HG03108 (cell line): ENCODE measurements around the gene RABGGTA.

Source experiments
- ATAC-seq: cut with Tn5 transposase; IDR thresholded peaks from one replicate; pipeline ENCODE4 v1.9.1; 2021; ENCODE audit warnings: moderate library complexity; ENCODE audit not compliant: unreplicated experiment

Gene RABGGTA

GRCh38 chr14:24280797-24281460 is 9.5 kb upstream of the RABGGTA start:
- ATAC-seq, result no peak

- peak; percentile 73 for ATAC-seq
Measured at GRCh38 chr14:24279301-24280186, 8.1 kb upstream of the RABGGTA start.

- ATAC-seq, result no peak
Measured at GRCh38 chr14:24278424-24278823, 7.0 kb upstream of the RABGGTA start.

DNA sequence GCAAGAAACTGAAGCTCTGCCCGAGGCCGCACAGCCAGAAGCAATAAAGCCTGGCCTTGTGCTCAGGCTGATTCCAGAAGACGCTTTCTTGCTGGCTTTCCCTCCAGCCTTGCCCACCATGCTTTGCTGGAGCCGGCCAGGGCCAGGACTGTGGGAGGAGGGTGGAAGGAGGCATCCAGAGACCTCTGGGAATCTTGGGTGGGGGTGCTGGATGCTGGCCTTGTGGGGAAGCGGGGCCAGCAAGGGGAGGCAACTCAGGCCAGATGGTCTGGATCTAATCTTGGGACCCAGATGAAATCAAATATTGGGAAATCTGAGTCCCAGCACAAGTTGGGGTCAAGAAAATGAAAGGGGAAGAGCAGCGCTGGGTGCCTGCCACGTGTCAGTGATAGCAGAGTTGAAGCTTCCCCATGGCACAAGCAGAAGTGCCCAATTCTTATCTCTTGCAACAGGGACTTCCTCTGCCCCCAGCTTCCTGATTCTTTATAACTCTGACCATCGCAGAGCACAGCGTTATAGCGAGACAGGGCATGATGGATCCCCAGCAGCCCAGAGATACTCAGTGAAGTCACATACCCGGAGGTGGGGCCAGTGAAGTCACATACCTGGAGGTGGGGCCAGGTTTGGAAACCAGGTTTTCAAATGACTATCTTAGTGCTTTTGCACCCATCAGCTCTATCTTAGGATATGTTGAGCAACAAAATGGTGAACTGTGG is 6.4 kb upstream of the RABGGTA start:
- no peak for ATAC-seq

- no peak for ATAC-seq
Measured at GRCh38 chr14:24277071-24277470, 5.7 kb upstream of the RABGGTA start.

DNA sequence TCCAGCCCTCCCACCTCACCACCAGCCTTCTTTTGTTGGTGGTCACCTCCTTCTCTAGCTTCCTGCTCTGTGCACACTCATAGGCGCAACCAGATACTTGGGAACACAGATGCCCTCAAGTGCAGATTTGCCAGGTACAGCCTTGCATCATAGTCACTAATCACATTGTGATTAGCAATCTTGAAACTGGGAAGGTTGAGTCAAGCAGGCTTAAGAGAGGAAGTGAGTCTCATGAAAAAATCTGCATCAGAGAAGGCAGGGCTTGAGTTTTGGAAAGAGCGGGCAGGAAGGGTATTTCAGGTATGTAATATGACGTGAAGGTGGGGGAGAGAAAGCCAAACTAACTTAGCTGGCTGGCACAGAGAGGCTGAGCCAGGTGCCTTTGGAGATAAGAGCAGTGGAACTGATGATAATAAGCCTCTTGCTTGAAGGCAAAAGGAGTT is 2.7 kb upstream of the RABGGTA start:
- ATAC-seq, result peak; percentile 45

DNA sequence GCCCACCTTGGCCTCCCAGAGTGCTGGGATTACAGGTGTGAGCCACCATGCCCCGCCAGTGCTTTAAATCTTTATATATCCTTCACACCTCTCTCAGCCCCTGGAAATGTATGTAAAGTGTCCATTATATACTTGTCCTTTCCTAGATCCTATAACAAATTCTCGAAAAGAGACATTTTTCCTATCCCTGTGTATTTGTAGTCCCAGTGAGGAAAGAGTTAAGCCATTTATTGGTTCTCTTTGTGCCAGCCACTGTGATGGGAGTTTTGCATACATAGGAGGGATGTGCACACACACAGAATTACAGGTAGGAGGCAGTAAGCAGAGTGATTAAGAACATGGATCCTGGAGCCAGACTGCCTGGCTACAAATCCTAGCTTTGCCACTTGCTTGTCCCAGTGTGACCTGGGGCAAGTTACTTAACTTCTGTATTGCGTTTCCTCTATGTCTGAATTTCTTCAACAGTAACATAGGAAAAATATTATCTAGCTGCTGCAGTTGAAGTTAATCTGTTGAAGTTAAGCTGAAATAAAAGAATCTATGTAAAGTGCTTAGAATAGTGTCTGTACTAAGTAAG is 2.1 kb upstream of the RABGGTA start:
- no peak for ATAC-seq

GRCh38 chr14:24272467-24272866 is 1.1 kb upstream of the RABGGTA start:
- ATAC-seq, result no peak

DNA sequence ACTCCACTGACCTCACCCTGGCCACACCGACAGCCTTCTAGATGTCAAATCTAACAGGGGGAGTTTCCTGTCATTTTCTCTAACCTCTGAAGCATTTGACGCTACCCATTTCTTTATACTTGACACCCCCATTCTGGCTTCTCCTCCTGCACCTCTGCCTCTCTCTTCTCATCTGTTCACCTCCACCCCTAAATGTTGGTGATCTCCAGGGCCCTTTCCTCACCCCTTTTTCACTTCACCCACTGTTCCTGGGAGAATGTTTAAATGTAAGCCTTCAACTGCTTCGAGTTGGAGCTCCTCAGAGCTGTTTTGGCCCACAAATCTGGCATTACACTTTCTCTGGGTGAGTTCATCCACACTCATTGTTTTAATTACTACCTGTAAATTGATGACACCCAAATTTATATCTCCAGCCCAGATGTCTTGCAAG is 452 bp upstream of the RABGGTA start:
- no peak for ATAC-seq

GRCh38 chr14:24270537-24271133 is 762 bp downstream of the RABGGTA start:
- ATAC-seq, result no peak

GRCh38 chr14:24269910-24270536 is 1.4 kb downstream of the RABGGTA start:
- ATAC-seq, result no peak

DNA sequence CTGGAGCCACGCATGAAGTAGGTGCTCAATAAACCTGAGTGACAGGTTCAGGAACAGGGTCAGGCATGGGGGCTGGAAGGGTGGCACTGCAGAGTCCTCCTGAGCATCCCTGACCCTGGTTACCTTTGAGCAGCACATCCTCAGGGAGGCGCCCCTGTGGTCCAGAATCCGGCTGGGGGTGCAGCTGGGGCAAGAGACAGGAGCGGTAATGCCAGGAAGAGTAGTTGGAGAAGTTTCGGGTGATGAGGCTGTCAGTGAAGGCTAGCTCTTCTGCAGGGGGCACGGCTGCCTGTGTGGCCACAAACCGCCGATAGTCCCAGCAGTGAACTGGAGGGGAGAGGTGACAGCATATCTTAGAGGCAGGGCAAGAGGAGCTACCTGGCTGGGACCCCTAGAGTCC is 2.0 kb downstream of the RABGGTA start:
- no peak for ATAC-seq

- ATAC-seq, result no peak
Measured at GRCh38 chr14:24268225-24268624, 3.2 kb downstream of the RABGGTA start.

GRCh38 chr14:24267516-24267915 is 3.9 kb downstream of the RABGGTA start:
- no peak for ATAC-seq

GRCh38 chr14:24266344-24267244 is 4.8 kb downstream of the RABGGTA start:
- no peak for ATAC-seq

DNA sequence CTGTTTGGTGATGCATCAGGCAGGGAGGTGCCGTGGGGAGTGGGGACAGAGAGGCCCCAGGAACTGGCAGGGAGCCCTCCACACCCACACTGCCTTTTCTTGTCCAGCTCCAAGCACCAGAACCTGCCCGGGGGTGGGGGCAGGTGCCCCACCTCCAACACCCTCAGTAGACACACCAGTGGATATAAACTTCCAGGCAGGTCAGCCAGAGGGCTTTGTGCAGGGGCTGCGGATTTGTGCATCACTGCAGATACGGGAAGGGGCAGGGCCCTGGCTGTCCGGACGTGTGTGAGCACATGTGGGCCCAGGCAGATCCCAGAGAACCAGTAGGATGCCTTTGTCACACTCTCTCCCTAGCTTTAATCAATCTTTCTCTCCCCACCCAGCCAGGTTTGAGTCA is 7.1 kb downstream of the RABGGTA start:
- no peak for ATAC-seq

DNA sequence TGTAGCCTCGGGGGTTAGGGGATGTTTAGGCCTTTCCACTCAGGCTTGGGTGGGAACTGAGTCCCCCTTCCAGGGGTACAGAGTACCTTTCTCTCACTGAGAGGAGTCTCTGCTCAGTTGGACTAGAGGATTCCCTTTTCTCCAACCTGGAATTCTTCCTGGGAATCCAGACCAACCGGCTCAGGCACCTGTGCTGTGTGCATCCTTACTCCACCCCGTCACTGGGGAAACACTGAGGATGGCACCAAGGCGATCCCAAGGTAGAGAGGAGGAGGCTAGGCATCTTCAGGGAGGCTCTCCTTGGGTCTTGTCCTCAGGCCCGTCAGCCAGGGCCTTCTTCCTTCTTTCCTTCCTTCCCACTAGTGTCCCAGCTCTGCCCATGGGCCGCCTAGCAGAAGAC is 7.5 kb downstream of the RABGGTA start:
- no peak for ATAC-seq

DNA sequence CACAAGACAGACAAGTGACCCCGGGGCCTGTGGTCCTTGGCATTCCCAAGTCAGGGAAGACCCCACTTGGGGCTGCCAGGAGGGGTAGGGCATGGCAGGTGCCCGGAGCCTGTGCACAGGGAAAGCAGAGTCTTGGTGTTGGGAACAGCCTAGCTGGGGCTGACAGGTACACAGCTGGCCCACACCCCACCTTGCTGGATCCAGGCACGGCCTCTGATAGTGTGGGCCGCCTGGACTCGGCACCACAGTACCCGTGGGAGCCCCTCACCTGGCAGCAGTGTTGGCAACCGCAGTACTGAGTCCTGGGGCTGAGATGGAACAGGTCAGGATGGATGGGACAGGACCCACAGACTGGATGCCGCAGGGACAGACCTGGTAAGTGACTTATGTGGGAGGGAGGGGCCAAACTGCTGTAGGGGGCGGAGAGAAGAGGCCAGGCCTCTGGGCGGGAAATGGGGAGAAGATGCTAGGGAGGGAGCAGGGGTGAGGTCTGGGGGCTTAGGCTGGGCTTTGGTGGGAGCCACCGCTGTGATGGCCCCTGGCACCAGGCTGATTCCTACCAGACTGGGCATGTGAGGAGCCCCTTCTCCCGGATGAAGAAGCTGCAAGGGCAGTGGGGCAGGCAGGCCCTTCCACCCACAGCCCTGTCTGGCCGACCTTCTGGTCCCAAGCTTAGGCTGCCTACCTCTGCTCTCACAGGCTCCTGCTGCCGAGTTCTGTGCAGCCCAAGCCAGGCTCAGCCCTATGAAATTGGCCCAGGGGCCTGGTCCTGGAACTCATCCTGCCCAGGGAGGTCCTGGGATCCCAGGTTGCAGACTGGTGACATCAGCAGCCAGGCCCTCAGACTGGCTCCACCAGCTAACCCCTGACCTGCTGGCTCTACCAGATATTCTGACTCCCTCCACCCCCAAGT is 8.3 kb downstream of the RABGGTA start, which contains the start of gene TGM1:
TSS of gene TGM1 (minus strand) at position 357 of the 913 bp plus-strand sequence. CDS start 825 bp downstream, outside the sequence.
- no peak for ATAC-seq
